ENCODE measurements around the gene CCDC152.

Gene CCDC152

GRCh38 chr5:42806701-42807262, 50.2 kb downstream of the CCDC152 start:
- Histone ChIP-seq H3K9me3 (ENCODE audit: low read length) (no peaks in the 10 kb centered on the region), H3K79me2 (ENCODE audit: insufficient read depth, low read length) (no peaks in the 10 kb centered on the region), H3K27me3 (ENCODE audit: insufficient read depth, low read length) (no peaks in the 10 kb centered on the region; the same call in 1 of the 2 replicates), H3K27ac (ENCODE audit: low read depth, low read length, poor library complexity, severe bottlenecking) (no peak overlapping the region), H2AFZ (ENCODE audit: low read length) (no peak overlapping the region), H4K20me1 (ENCODE audit: insufficient read depth, low read length) (no peaks in the 10 kb centered on the region), H3F3A (ENCODE audit: insufficient read depth, low read length) (no peaks in the 10 kb centered on the region), H3K4me3 (ENCODE audit: low read depth, low read length, poor library complexity, severe bottlenecking) (no peak overlapping the region), H3K9ac (ENCODE audit: low read length) (no peak overlapping the region), H3K4me1 (ENCODE audit: insufficient read depth, low read length, severe bottlenecking) (no peaks in the 10 kb centered on the region), H3K9me2 (ENCODE audit: low read depth, low read length) (no peaks in the 10 kb centered on the region), H3K4me2 (ENCODE audit: low read length) (no peak overlapping the region), H3K36me3 (ENCODE audit: insufficient read depth, low read length) (no peaks in the 10 kb centered on the region)
- no peak for TF ChIP-seq EZH2 (IDR thresholded peaks at IDR 0.05; ENCODE audit: borderline replicate concordance, low read length)
- TF ChIP-seq, protein P1, sequence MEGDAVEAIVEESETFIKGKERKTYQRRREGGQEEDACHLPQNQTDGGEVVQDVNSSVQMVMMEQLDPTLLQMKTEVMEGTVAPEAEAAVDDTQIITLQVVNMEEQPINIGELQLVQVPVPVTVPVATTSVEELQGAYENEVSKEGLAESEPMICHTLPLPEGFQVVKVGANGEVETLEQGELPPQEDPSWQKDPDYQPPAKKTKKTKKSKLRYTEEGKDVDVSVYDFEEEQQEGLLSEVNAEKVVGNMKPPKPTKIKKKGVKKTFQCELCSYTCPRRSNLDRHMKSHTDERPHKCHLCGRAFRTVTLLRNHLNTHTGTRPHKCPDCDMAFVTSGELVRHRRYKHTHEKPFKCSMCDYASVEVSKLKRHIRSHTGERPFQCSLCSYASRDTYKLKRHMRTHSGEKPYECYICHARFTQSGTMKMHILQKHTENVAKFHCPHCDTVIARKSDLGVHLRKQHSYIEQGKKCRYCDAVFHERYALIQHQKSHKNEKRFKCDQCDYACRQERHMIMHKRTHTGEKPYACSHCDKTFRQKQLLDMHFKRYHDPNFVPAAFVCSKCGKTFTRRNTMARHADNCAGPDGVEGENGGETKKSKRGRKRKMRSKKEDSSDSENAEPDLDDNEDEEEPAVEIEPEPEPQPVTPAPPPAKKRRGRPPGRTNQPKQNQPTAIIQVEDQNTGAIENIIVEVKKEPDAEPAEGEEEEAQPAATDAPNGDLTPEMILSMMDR (IDR thresholded peaks at IDR 0.05; ENCODE audit: low read length), result no peak

GRCh38 chr5:42807722-42808447, 51.3 kb downstream of the CCDC152 start:
- Histone ChIP-seq H2AFZ (ENCODE audit: low read length) (no peak overlapping the region), H3K9me3 (ENCODE audit: low read length) (no peaks in the 10 kb centered on the region), H3K27me3 (ENCODE audit: insufficient read depth, low read length) (no peaks in the 10 kb centered on the region; the same call in 1 of the 2 replicates), H3K9me2 (ENCODE audit: low read depth, low read length) (no peaks in the 10 kb centered on the region), H4K20me1 (ENCODE audit: insufficient read depth, low read length) (no peaks in the 10 kb centered on the region), H3K36me3 (ENCODE audit: insufficient read depth, low read length) (no peaks in the 10 kb centered on the region), H3K9ac (ENCODE audit: low read length) (no peak overlapping the region), H3K4me1 (ENCODE audit: insufficient read depth, low read length, severe bottlenecking) (no peaks in the 10 kb centered on the region), H3K27ac (ENCODE audit: low read depth, low read length, poor library complexity, severe bottlenecking) (no peak overlapping the region), H3K79me2 (ENCODE audit: insufficient read depth, low read length) (no peaks in the 10 kb centered on the region), H3F3A (ENCODE audit: insufficient read depth, low read length) (no peaks in the 10 kb centered on the region), H3K4me3 (ENCODE audit: low read depth, low read length, poor library complexity, severe bottlenecking) (no peak overlapping the region), H3K4me2 (ENCODE audit: low read length) (no peak overlapping the region)
- no peak for TF ChIP-seq EZH2 (IDR thresholded peaks at IDR 0.05; ENCODE audit: borderline replicate concordance, low read length)
- TF ChIP-seq, protein P1 (IDR thresholded peaks at IDR 0.05; ENCODE audit: low read length), result no peak

- no peak for TF ChIP-seq EZH2 (IDR thresholded peaks at IDR 0.05; ENCODE audit: borderline replicate concordance, low read length)
- TF ChIP-seq, protein P1 (IDR thresholded peaks at IDR 0.05; ENCODE audit: low read length), result no peak
- H4K20me1 ChIP-seq (ENCODE audit: insufficient read depth, low read length), result no peaks in the 10 kb centered on the region
- H3K9me2 ChIP-seq (ENCODE audit: low read depth, low read length), result no peaks in the 10 kb centered on the region
- no peaks in the 10 kb centered on the region for H3K36me3 ChIP-seq (ENCODE audit: insufficient read depth, low read length)
- no peak overlapping the region for H3K4me3 ChIP-seq (ENCODE audit: low read depth, low read length, poor library complexity, severe bottlenecking)
- H3K27me3 ChIP-seq (ENCODE audit: insufficient read depth, low read length), result no peaks in the 10 kb centered on the region; the same call in 1 of the 2 replicates
- no peaks in the 10 kb centered on the region for H3K79me2 ChIP-seq (ENCODE audit: insufficient read depth, low read length)
- H3K9me3 ChIP-seq (ENCODE audit: low read length), result no peaks in the 10 kb centered on the region
- no peak overlapping the region for H3K9ac ChIP-seq (ENCODE audit: low read length)
- no peaks in the 10 kb centered on the region for H3F3A ChIP-seq (ENCODE audit: insufficient read depth, low read length)
- H2AFZ ChIP-seq (ENCODE audit: low read length), result no peak overlapping the region
- H3K4me1 ChIP-seq (ENCODE audit: insufficient read depth, low read length, severe bottlenecking), result no peaks in the 10 kb centered on the region
- H3K27ac ChIP-seq (ENCODE audit: low read depth, low read length, poor library complexity, severe bottlenecking), result no peak overlapping the region
- no peak overlapping the region for H3K4me2 ChIP-seq (ENCODE audit: low read length)
These were observed 52.4 kb downstream of the CCDC152 start for GRCh38 chr5:42808888-42809611.
